Measurements from ENCODE around the gene CCR6.

DNA sequence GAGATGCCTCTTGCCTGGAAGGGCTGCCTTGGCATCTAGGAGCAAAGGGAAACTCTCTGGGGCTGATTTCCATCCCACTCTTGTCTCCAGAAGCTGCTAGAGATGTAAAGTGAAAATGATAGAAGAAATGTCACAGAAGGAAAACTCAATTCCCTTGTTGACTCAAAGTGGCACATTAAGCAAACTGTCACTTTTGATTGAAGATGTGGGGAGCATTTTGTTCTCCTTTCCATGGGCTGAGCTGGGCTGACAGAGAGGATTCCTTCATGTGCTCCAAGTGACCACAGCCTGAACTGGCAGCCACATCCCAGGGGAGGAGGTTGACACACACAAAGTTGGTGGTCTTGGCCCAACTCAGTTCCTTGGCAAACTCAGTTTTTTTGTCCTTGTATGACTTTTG, 25.1 kb downstream of the CCR6 start:
- TF ChIP-seq, protein P1, sequence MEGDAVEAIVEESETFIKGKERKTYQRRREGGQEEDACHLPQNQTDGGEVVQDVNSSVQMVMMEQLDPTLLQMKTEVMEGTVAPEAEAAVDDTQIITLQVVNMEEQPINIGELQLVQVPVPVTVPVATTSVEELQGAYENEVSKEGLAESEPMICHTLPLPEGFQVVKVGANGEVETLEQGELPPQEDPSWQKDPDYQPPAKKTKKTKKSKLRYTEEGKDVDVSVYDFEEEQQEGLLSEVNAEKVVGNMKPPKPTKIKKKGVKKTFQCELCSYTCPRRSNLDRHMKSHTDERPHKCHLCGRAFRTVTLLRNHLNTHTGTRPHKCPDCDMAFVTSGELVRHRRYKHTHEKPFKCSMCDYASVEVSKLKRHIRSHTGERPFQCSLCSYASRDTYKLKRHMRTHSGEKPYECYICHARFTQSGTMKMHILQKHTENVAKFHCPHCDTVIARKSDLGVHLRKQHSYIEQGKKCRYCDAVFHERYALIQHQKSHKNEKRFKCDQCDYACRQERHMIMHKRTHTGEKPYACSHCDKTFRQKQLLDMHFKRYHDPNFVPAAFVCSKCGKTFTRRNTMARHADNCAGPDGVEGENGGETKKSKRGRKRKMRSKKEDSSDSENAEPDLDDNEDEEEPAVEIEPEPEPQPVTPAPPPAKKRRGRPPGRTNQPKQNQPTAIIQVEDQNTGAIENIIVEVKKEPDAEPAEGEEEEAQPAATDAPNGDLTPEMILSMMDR (IDR thresholded peaks at IDR 0.05; ENCODE audit: poor library complexity) = no peak
- no peak for TF ChIP-seq EZH2 (IDR thresholded peaks at IDR 0.05; ENCODE audit: borderline replicate concordance)
- TF ChIP-seq EZH2phosphoT487 (IDR thresholded peaks at IDR 0.05; ENCODE audit: low read depth, severe bottlenecking, unreplicated experiment) = no peak

Data from hepatocyte (in vitro differentiated cells).